Activated naive CD4-positive, alpha-beta T cell treated with anti-CD3 and anti-CD28 coated beads for 36 hours (primary cell): Measurements from ENCODE around the gene XIAP. TPM values are rescaled to one million over a fixed set of nuclear protein-coding genes. Genes with fewer than 3 reads are reported as not detected.
A peak's percentile ranks its signal among the peaks of the same experiment; 100 is the strongest.

Source experiments
- CTCF ChIA-PET: fragments of 350-600 bp; sonication (Branson Sonifier 250); formaldehyde crosslinking; loops from one replicate; lab custom pipeline; 2021; ENCODE audit warnings: antibody characterized with exemption; lab: Charles Lee
- DNase-seq: peaks from one replicate; pipeline ENCODE4 v3.0.0-alpha.2; 2020
- H3K27ac Mint-ChIP-seq: one replicate; pipeline ENCODE4 v1.8.0; 2021; ENCODE audit warnings: mild to moderate bottlenecking, mixed read lengths
- H3K27me3 Mint-ChIP-seq: one replicate; pipeline ENCODE4 v1.8.0; 2021; ENCODE audit warnings: low read depth, mixed read lengths
- H3K36me3 Mint-ChIP-seq: one replicate; pipeline ENCODE4 v1.8.0; 2021; ENCODE audit warnings: low read depth, mixed read lengths
- H3K4me1 Mint-ChIP-seq: one replicate; pipeline ENCODE4 v1.8.0; 2021; ENCODE audit warnings: low read depth, mixed read lengths
- H3K4me3 Mint-ChIP-seq: one replicate; pipeline ENCODE4 v1.8.0; 2021; ENCODE audit warnings: mild to moderate bottlenecking, moderate library complexity, mixed read lengths
- H3K9me3 Mint-ChIP-seq: one replicate; pipeline ENCODE4 v1.8.0; 2021; ENCODE audit warnings: mixed read lengths
- intact Hi-C: fragments of 100-400 bp; cut with micrococcal nuclease; formaldehyde crosslinking; loops from one replicate; pipeline ENCODE4 v1.15.1; 2023
- total RNA-seq, 2 experiments: library from RNA; stranded (reverse); gene quantifications; one replicate each; pipeline ENCODE4 v1.2.3, GENCODE V29; 2021

The XIAP gene
- total RNA-seq, 2 experiments from 2014 or later: 24.0 to 24.5 TPM

- CTCF ChIA-PET: interaction anchor here (1.5 kb wide), 1 partner anchor 56 kb away, joined by 4 read pairs; no protein-coding TSS in a partner anchor
- H3K36me3 Mint-ChIP-seq: peaks cover 10% of the 10 kb centered on the region
- peak overlapping the region; percentile 99 for H3K27ac Mint-ChIP-seq
- H3K4me1 Mint-ChIP-seq: peaks cover 26% of the 10 kb centered on the region
- peak overlapping the region; percentile 96 for H3K4me3 Mint-ChIP-seq
- intact Hi-C loops: loop anchor here (2.0 to 5.0 kb wide), 4 partner anchors 49 to 1335 kb away; no protein-coding TSS in a partner anchor
- no peak for DNase-seq
- H3K27me3 Mint-ChIP-seq: no peaks in the 10 kb centered on the region
- H3K9me3 Mint-ChIP-seq: no peaks in the 10 kb centered on the region
These were observed 102.2 kb downstream of the XIAP start for GRCh38 chrX:123962006-123962467.

GRCh38 chrX:123962794-123963373 lies 103.0 kb downstream of the XIAP start:
- peaks cover 30% of the 10 kb centered on the region for H3K4me1 Mint-ChIP-seq
- H3K9me3 Mint-ChIP-seq: no peaks in the 10 kb centered on the region
- DNase-seq: peak; percentile 89
- H3K27me3 Mint-ChIP-seq: no peaks in the 10 kb centered on the region
- intact Hi-C loops: loop anchor here (1.0 to 5.0 kb wide), 6 partner anchors 48 to 1334 kb away; no protein-coding TSS in a partner anchor
- peaks cover 10% of the 10 kb centered on the region for H3K36me3 Mint-ChIP-seq
- CTCF ChIA-PET: interaction anchor here (1.5 to 1.6 kb wide), 2 partner anchors 14 to 55 kb away, joined by 4 to 5 read pairs; no protein-coding TSS in a partner anchor
- H3K4me3 Mint-ChIP-seq: peak overlapping the region; percentile 96
- H3K27ac Mint-ChIP-seq: peak overlapping the region; percentile 99

Other genes starting within 250 kb of the XIAP start
- gene THOC2, start 127.0 kb upstream of the XIAP start, total RNA-seq: 10 to 100 TPM; 78.2 to 79.9 TPM
- gene STAG2, start 101.7 kb downstream of the XIAP start, total RNA-seq: 10 to 100 TPM; 84.5 to 86.0 TPM